ENCODE data around the gene SELENOI.

Gene SELENOI

DNA sequence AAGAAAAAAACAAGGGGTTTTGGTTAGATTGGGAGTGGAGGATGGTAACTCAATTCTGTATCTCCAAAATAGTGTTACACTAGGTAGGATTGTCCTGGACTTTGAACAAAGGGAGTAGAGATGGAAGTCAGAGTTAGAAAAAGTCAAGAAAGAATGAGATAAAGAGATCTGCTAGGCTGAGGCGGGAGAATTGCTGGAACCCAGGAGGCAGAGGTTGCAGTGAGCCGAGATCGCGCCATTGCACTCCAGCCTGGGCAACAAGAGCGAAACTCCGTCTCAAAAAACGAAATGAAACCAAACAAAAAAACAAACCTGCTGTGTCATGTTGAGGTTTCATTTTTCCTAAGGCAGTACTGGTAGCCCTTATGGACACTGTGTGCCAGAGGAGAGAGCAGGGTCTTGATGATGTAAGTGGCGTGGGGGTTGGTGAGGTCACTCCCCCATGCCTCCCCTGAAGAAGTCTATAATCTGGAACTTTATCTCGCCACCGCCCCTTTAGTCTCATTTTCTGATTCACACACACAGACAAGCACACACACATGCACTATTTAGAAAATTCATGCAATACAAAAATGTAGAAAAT lies 66.2 kb downstream of the SELENOI start:
- DNase-seq = peak; percentile 7

GRCh38 chr2:26414311-26414710 lies 68.4 kb downstream of the SELENOI start:
- no peak for DNase-seq

GRCh38 chr2:26421961-26422360 lies 76.0 kb downstream of the SELENOI start:
- no peak for DNase-seq

DNA sequence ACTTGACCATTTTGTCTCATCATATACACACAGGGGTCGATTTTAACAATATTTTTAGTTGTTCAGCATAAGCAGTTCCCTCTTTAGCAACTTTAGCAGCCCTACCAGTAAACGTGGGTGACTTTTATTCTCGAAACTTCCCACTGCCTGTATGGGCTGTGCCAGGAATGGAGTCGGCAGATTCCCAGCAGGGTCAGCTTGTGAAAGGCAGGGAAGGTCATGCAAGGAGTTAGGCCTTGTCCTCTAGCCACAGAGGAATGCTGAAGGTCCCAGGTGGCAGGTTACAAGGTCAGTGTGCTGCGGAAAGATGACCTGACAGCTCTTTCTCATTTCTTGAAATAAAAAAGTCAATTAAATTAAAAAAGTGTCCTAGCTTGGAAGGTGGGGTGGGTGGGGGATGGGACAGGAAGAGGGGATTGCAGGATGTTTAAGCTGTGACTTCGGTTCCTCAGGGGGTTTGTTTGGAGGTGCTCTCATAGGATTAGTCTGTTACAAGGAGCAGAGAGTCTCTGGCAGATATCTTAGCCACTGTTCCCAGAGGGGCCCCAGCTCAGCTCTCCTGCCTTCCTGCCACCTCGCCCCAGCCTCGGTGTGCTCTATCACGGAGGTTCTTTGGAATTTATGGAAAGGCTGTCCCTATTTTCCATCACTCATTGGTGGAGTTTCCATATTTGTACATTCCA lies 77.1 kb downstream of the SELENOI start:
- no peak for DNase-seq

GRCh38 chr2:26423750-26424149 lies 77.8 kb downstream of the SELENOI start:
- DNase-seq = no peak

GRCh38 chr2:26424221-26424620 lies 78.3 kb downstream of the SELENOI start:
- DNase-seq = no peak

GRCh38 chr2:26428846-26429245 lies 82.9 kb downstream of the SELENOI start:
- DNase-seq = no peak

DNA sequence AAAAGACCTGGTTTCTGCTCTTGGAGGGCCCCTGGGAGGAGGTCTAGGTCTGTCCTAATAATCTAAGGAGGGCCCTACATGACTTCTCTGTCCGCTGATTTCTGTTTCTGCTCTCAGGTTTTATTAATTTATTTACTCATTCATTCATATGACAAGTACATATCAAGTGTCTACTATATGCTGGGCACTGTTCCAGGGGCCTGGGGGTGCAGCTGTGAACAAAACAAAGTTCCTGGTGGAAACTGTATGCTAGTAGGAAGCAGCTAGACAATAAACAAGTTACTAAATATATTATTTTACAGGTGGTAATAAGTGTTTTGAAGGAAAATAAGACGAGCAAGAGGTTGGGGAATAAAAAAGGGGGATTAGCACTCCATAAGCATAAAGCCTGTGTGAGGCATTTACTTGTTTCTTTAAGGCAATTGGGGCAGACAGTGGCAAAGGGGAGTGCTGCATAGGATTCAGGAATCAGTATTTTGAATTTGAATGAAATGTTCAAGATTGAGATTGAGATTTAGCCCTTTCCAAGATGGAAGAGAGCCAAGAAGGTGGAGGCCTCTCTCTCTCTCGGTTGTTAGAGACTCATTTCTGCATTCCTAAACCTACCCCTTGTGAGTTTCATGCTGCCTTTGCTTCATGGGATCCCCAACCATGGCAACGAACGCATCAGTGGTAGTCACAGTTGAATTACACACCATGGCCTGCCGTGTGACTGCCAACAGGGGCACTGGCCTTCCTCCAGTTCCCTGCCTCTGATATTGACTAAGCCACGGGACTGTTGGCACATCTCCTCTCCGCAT lies 84.0 kb downstream of the SELENOI start:
- DNase-seq = no peak

GRCh38 chr2:26430826-26431225 lies 84.9 kb downstream of the SELENOI start:
- no peak for DNase-seq

DNA sequence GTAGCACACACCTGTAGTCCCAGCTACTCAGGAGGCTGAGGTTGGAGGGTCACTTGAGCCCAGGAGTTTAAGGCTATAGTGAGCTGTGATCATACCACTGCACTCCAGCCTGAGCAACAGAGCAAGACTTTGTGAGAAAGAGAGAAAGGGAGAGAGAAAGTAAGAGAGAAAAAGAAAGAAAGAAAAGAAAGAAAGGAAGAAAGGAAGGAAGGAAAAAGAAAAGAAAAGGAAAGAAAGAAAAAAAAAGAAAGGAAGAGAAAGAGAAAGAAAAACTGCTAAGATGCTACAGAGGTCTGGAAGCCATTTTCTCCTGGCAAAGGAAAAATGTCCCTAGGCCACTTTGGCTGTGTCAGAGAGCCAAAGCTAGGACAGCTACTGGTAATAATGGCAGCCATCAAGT lies 86.4 kb downstream of the SELENOI start:
- no peak for DNase-seq

DNA sequence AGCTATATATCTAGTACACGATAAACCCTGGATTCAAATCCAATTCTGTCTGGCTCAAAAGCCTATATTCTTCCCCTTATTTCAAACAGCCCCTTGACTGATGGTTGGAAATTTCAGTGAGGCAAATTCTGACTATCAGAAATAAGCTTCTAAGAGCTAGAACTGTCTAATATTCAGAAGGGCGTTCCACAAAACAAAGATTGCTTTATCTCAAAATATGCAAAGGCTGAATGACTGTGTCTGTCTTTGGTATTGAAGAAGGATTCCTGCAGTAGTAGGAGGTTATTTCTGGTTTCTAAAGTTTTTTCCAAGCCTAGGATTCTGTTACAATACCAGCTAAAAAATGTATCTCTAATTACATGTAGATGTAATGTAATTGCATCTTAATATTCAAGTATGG lies 86.9 kb downstream of the SELENOI start:
- DNase-seq = no peak

DNA sequence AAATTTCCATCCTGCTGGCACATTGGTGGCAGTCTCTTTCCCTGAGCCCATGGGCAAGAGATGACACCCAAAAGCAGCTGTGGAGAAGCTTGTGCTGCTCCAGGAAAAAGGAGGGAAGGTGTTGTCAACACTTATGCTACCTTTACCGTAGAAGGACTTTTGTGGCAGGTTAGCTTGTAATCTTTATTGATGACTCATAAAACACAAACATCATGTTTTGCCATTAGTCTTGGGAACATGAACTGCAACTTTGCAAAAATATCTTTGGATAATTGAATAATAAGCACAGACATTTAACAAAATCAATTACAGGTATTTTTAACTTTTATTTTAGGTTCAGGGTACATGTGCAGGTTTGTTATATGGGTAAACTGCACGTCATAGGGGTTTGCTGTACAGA lies 89.2 kb downstream of the SELENOI start:
- no peak for DNase-seq

GRCh38 chr2:26438526-26438925 lies 92.6 kb downstream of the SELENOI start:
- no peak for DNase-seq

- DNase-seq = no peak
Measured at GRCh38 chr2:26438926-26439325, 93.0 kb downstream of the SELENOI start.

GRCh38 chr2:26442301-26442700 lies 96.4 kb downstream of the SELENOI start:
- no peak for DNase-seq

GRCh38 chr2:26442707-26443106 lies 96.8 kb downstream of the SELENOI start:
- DNase-seq = no peak

GRCh38 chr2:26444236-26444635 lies 98.3 kb downstream of the SELENOI start:
- no peak for DNase-seq

All from CD4-positive, alpha-beta T cell treated with Interferon gamma for 1 hour (primary cell).